ENCODE measurements around the gene CLCA4.

- no peak for TF ChIP-seq CTCF (tag by site-specific recombination; IDR thresholded peaks at IDR 0.05)
- no peak for TF ChIP-seq ZNF362 (tag by site-specific recombination; IDR thresholded peaks at IDR 0.05)
- TF ChIP-seq ZNF274 (IDR thresholded peaks at IDR 0.05; ENCODE audit: low read length) = no peak
- TF ChIP-seq ZNF274 (tag by site-specific recombination; IDR thresholded peaks at IDR 0.05; ENCODE audit: borderline replicate concordance) = no peak
- TF ChIP-seq ZBTB44 (tag by site-specific recombination; IDR thresholded peaks at IDR 0.05) = no peak
- TF ChIP-seq ZFP41 (tag by site-specific recombination; IDR thresholded peaks at IDR 0.05; ENCODE audit: borderline replicate concordance) = no peak
- TF ChIP-seq ZNF510 (tag by site-specific recombination; IDR thresholded peaks at IDR 0.05; ENCODE audit: insufficient replicate concordance) = no peak
- TF ChIP-seq PBX3 (CRISPR knock-in tag; IDR thresholded peaks at IDR 0.05) = no peak
- no peak for TF ChIP-seq ZNF404 (tag by site-specific recombination; IDR thresholded peaks at IDR 0.05)
- no peak for TF ChIP-seq KLF7 (tag by site-specific recombination; IDR thresholded peaks at IDR 0.05; ENCODE audit: borderline replicate concordance)
- TF ChIP-seq ZNF280D (tag by site-specific recombination; IDR thresholded peaks at IDR 0.05) = no peak
- TF ChIP-seq ZBTB10 (tag by site-specific recombination; IDR thresholded peaks at IDR 0.05) = no peak
Observed at GRCh38 chr1:86498281-86498680, 48.6 kb upstream of the CLCA4 start.

Data from HEK293 (cell line).